ENCODE data around the gene ANTXR1.

The ANTXR1 gene

GRCh38 chr2:69138793-69139459 is 125.9 kb downstream of the ANTXR1 start:
- DNase-seq = no peak

- no peak for DNase-seq
These were observed 127.0 kb downstream of the ANTXR1 start for GRCh38 chr2:69139778-69140670.

GRCh38 chr2:69141061-69141460 is 128.1 kb downstream of the ANTXR1 start:
- no peak for DNase-seq

- no peak for DNase-seq
These were observed 130.9 kb downstream of the ANTXR1 start for GRCh38 chr2:69143748-69144360.

GRCh38 chr2:69145204-69145603 is 132.2 kb downstream of the ANTXR1 start:
- no peak for DNase-seq

- DNase-seq = no peak
These were observed 135.0 kb downstream of the ANTXR1 start for GRCh38 chr2:69147841-69148533.

GRCh38 chr2:69149631-69150215 is 136.7 kb downstream of the ANTXR1 start:
- DNase-seq = no peak

- no peak for DNase-seq
These were observed 139.0 kb downstream of the ANTXR1 start for GRCh38 chr2:69151931-69152330.

GRCh38 chr2:69152847-69153583 is 140.0 kb downstream of the ANTXR1 start:
- DNase-seq = no peak

GRCh38 chr2:69154106-69154505 is 141.1 kb downstream of the ANTXR1 start:
- no peak for DNase-seq

GRCh38 chr2:69156624-69157023 is 143.6 kb downstream of the ANTXR1 start:
- no peak for DNase-seq

- DNase-seq = no peak
These were observed 144.5 kb downstream of the ANTXR1 start for GRCh38 chr2:69157441-69157840.

GRCh38 chr2:69159986-69160385 is 147.0 kb downstream of the ANTXR1 start:
- DNase-seq = no peak

GRCh38 chr2:69162057-69162456 is 149.1 kb downstream of the ANTXR1 start:
- no peak for DNase-seq

- DNase-seq = no peak
These were observed 150.1 kb downstream of the ANTXR1 start for GRCh38 chr2:69163109-69163508.

GRCh38 chr2:69163556-69163955 is 150.6 kb downstream of the ANTXR1 start:
- no peak for DNase-seq

GRCh38 chr2:69164061-69164778 is 151.2 kb downstream of the ANTXR1 start:
- DNase-seq = no peak

- no peak for DNase-seq
These were observed 152.3 kb downstream of the ANTXR1 start for GRCh38 chr2:69165091-69165880.

- no peak for DNase-seq
These were observed 153.5 kb downstream of the ANTXR1 start for GRCh38 chr2:69166465-69166811.

GRCh38 chr2:69166812-69167468 is 154.0 kb downstream of the ANTXR1 start:
- DNase-seq = peak; percentile 54
